ENCODE measurements around the gene CNKSR3.

The CNKSR3 gene

GRCh38 chr6:154478021-154478700, 32.3 kb downstream of the CNKSR3 start:
- no peak for DNase-seq

GRCh38 chr6:154476494-154476893, 34.0 kb downstream of the CNKSR3 start:
- no peak for DNase-seq

- no peak for DNase-seq
These were observed 35.6 kb downstream of the CNKSR3 start for GRCh38 chr6:154474648-154475428.

- no peak for DNase-seq
These were observed 37.2 kb downstream of the CNKSR3 start for GRCh38 chr6:154473324-154473723.

GRCh38 chr6:154471609-154472362, 38.7 kb downstream of the CNKSR3 start:
- no peak for DNase-seq

- no peak for DNase-seq
These were observed 41.1 kb downstream of the CNKSR3 start for GRCh38 chr6:154469306-154469935.

- no peak for DNase-seq
These were observed 41.7 kb downstream of the CNKSR3 start for GRCh38 chr6:154468760-154469159.

GRCh38 chr6:154466971-154467679, 43.4 kb downstream of the CNKSR3 start:
- no peak for DNase-seq

GRCh38 chr6:154466139-154466538, 44.3 kb downstream of the CNKSR3 start:
- DNase-seq = no peak

- no peak for DNase-seq
These were observed 46.7 kb downstream of the CNKSR3 start for GRCh38 chr6:154463573-154464419.

- DNase-seq = no peak
These were observed 48.1 kb downstream of the CNKSR3 start for GRCh38 chr6:154462425-154462824.

- DNase-seq = no peak
These were observed 49.1 kb downstream of the CNKSR3 start for GRCh38 chr6:154461348-154461747.

GRCh38 chr6:154460306-154461071, 50.0 kb downstream of the CNKSR3 start:
- DNase-seq = no peak

GRCh38 chr6:154459513-154459912, 51.0 kb downstream of the CNKSR3 start:
- DNase-seq = no peak

GRCh38 chr6:154458565-154459470, 51.7 kb downstream of the CNKSR3 start:
- DNase-seq = no peak

- DNase-seq = no peak
These were observed 52.6 kb downstream of the CNKSR3 start for GRCh38 chr6:154457881-154458284.

- DNase-seq = no peak
These were observed 53.3 kb downstream of the CNKSR3 start for GRCh38 chr6:154457046-154457713.

- DNase-seq = no peak
These were observed 57.2 kb downstream of the CNKSR3 start for GRCh38 chr6:154453329-154453728.

- no peak for DNase-seq
These were observed 60.0 kb downstream of the CNKSR3 start for GRCh38 chr6:154450498-154450897.
